HFF-Myc (cell line): ENCODE measurements around the gene DDHD1.

Source experiments
- DNase-seq: peaks from one replicate; pipeline ENCODE4 v3.0.0-alpha.2; 2011; ENCODE audit warnings: low read depth; ENCODE audit errors: extremely low read depth
- H3K4me3 ChIP-seq: replicated peaks from 2 replicates; pipeline ENCODE4 v1.5.1; 2011; ENCODE audit warnings: low read depth, mild to moderate bottlenecking, control low read depth, low read length
- CTCF ChIP-seq: IDR thresholded peaks from 2 replicates; pipeline ENCODE4 v1.5.1; 2012; ENCODE audit warnings: mild to moderate bottlenecking, low read depth, low read length, control low read depth; ENCODE audit errors: missing control alignments

The DDHD1 gene

GRCh38 chr14:53043027-53043581, 110.0 kb downstream of the DDHD1 start:
- no peak for DNase-seq
- no peak overlapping the region for H3K4me3 ChIP-seq
- no peak for TF ChIP-seq CTCF

GRCh38 chr14:53042480-53042879, 110.6 kb downstream of the DDHD1 start:
- no peak overlapping the region for H3K4me3 ChIP-seq
- no peak for DNase-seq
- TF ChIP-seq CTCF: no peak

GRCh38 chr14:53041067-53041466, 112.1 kb downstream of the DDHD1 start:
- TF ChIP-seq CTCF: no peak
- no peak for DNase-seq

GRCh38 chr14:53038629-53039028, 114.5 kb downstream of the DDHD1 start:
- H3K4me3 ChIP-seq: no peak overlapping the region
- no peak for TF ChIP-seq CTCF

More at GRCh38 chr14:53041067-53041466, 112.1 kb downstream of the DDHD1 start:
- H3K4me3 ChIP-seq: no peak overlapping the region

GRCh38 chr14:53037016-53037415, 116.1 kb downstream of the DDHD1 start:
- H3K4me3 ChIP-seq: no peak overlapping the region
- DNase-seq: no peak
- no peak for TF ChIP-seq CTCF

More at GRCh38 chr14:53038629-53039028, 114.5 kb downstream of the DDHD1 start:
- DNase-seq: no peak

- no peak overlapping the region for H3K4me3 ChIP-seq
- TF ChIP-seq CTCF: no peak
- no peak for DNase-seq
Measured at GRCh38 chr14:53035336-53036210, 117.5 kb downstream of the DDHD1 start.
